Retinal pigment epithelial cell (primary cell): ENCODE data around the gene PTPN4.
"Not testable (repeated sequence)": the region's sequence is repeated elsewhere in the genome, so short reads cannot be mapped to it uniquely, and the experiment has no call there.

Source experiments
- DNase-seq: peaks from one replicate; pipeline ENCODE4 v3.0.0-alpha.2; 2010; ENCODE audit warnings: low read depth
- H3K4me3 ChIP-seq: 2 replicates; pipeline ENCODE4 v1.5.1; 2011; ENCODE audit warnings: mild to moderate bottlenecking, low read length, control low read depth, moderate library complexity
- TF ChIP-seq, protein P1 (sequence below): conservative IDR thresholded peaks from 2 replicates; pipeline ENCODE4 v1.5.1; 2011; ENCODE audit warnings: low read depth, low read length, control low read depth, inconsistent platforms

PTPN4 gene

GRCh38 chr2:119996148-119996547 lies 236.4 kb downstream of the PTPN4 start:
- TF ChIP-seq, protein P1, sequence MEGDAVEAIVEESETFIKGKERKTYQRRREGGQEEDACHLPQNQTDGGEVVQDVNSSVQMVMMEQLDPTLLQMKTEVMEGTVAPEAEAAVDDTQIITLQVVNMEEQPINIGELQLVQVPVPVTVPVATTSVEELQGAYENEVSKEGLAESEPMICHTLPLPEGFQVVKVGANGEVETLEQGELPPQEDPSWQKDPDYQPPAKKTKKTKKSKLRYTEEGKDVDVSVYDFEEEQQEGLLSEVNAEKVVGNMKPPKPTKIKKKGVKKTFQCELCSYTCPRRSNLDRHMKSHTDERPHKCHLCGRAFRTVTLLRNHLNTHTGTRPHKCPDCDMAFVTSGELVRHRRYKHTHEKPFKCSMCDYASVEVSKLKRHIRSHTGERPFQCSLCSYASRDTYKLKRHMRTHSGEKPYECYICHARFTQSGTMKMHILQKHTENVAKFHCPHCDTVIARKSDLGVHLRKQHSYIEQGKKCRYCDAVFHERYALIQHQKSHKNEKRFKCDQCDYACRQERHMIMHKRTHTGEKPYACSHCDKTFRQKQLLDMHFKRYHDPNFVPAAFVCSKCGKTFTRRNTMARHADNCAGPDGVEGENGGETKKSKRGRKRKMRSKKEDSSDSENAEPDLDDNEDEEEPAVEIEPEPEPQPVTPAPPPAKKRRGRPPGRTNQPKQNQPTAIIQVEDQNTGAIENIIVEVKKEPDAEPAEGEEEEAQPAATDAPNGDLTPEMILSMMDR: no peak
- H3K4me3 ChIP-seq: no peak overlapping the region
- DNase-seq: no peak

DNA sequence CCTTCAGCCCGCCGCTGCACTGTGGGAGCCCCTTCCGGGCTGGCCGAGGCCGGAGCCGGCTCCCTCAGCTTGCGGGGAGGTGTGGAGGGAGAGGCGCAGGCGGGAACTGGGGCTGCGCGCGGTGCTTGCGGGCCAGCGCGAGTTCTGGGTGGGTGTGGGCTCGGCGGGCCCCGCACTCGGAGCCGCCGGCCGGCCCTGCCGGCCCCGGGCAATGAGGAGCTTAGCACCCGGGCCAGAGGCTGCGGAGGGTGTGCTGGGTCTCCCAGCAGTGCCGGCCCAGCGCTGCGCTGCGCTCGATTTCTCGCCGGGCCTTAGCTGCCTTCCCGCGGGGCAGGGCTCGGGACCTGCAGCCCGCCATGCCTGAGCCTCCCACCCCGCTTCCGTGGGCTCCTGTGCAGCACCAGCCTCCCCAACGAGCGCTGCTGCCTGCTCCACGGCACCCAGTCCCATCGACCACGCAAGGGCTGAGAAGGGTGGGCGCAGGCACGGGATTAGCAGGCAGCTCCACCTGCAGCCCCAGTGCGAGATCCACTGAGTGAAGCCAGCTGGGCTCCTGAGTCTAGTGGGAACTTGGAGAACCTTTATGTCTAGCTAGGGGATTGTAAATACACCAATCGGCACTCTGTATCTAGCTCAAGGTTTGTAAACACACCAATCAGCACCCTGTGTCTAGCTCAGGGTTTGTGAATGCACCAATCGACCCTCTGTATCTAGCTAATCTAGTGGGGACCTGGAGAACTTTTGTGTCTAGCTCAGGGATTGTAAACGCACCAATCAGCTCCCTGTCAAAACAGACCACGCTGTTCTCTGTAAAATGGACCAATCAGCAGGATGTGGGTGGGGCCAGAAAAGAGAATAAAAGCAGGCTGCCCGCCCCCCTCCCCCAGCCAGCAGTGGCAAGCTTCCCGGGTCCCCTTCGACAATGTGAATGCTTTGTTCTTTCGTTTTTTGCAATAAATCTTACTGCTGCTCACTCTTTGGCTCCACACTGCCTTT lies 237.5 kb downstream of the PTPN4 start:
- DNase-seq, H3K4me3 ChIP-seq: not testable (repeated sequence)

GRCh38 chr2:120001471-120001870 lies 241.7 kb downstream of the PTPN4 start:
- TF ChIP-seq, protein P1: no peak

DNA sequence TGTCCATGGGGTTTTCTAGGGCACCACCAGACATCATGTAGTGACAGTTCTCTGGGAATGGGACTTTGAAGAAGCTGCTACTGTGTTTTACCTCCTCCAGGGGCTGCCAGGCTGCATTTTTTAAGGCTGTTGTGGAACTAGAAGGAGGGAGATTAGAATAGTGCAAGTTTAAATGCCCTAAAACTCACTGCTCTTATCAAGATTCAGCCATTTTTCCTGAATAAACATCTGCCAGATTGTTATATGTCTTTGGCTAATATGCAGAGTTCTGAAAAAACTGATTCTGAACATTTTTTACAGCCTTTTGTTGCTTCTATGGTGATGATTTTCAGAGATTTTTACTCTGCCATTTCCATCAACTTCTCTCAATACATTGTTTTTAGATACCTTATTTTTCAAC lies 244.5 kb downstream of the PTPN4 start:
- TF ChIP-seq, protein P1: no peak
- DNase-seq: no peak
- no peak overlapping the region for H3K4me3 ChIP-seq

More at GRCh38 chr2:120001471-120001870, 241.7 kb downstream of the PTPN4 start:
- no peak overlapping the region for H3K4me3 ChIP-seq
- DNase-seq: no peak

GRCh38 chr2:120005834-120006521 lies 246.3 kb downstream of the PTPN4 start:
- TF ChIP-seq, protein P1: no peak
- DNase-seq: no peak
- no peak overlapping the region for H3K4me3 ChIP-seq

GRCh38 chr2:120007851-120008250 lies 248.1 kb downstream of the PTPN4 start:
- no peak for DNase-seq
- TF ChIP-seq, protein P1: no peak
- no peak overlapping the region for H3K4me3 ChIP-seq

- TF ChIP-seq, protein P1: no peak
- H3K4me3 ChIP-seq: peak overlapping the region; percentile 53
- no peak for DNase-seq
These were observed 252.6 kb downstream of the PTPN4 start for GRCh38 chr2:120012363-120012762.
